GM21423 (cell line): ENCODE results near the gene ADAMTS17.

ENCODE experiments used
- ATAC-seq: cut with Tn5 transposase; IDR thresholded peaks from one replicate; pipeline ENCODE4 v1.9.1; 2021; ENCODE audit warnings: mild to moderate bottlenecking, moderate library complexity; ENCODE audit not compliant: unreplicated experiment

Gene ADAMTS17

GRCh38 chr15:100057281-100057680 lies 284.5 kb downstream of the ADAMTS17 start:
- ATAC-seq, result no peak

GRCh38 chr15:100056411-100057072 lies 285.2 kb downstream of the ADAMTS17 start:
- ATAC-seq, result no peak

DNA sequence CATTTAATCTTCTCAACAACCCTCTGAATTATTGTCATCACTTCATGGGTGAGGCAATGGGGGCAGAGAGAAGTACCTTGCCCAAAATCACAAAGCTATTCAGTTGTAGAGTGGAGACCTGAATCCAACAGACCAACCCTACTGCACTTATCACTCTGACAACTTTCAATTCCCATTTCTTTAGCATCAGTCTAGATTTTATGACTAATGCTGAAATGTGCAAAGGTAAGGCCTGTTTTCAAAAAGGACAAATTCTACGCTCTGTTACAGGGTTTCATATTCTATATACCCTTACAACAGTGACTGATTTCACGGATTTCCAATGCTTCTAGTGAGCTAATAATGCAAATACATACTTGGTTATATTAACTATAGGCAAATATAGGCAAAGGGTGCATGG lies 286.0 kb downstream of the ADAMTS17 start:
- ATAC-seq, result no peak

DNA sequence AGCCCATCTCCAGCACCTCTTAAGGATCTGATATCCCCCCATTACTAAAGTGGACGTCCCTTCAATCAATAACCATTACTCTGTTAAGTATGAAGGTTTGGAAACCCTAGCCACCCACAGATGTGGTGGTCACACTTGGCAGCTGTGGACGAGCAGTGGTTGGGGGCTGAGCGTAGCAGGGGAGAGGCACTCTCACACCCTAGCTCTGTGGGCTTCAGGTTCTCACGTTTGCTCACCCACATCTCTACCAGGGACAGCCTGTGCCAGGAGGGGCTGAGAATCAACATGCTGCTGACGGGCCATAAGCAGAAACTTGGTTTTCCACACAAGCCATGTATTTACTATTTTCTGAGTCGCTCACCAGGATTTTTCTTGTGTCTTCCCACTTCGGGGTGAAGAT lies 287.2 kb downstream of the ADAMTS17 start:
- no peak for ATAC-seq

DNA sequence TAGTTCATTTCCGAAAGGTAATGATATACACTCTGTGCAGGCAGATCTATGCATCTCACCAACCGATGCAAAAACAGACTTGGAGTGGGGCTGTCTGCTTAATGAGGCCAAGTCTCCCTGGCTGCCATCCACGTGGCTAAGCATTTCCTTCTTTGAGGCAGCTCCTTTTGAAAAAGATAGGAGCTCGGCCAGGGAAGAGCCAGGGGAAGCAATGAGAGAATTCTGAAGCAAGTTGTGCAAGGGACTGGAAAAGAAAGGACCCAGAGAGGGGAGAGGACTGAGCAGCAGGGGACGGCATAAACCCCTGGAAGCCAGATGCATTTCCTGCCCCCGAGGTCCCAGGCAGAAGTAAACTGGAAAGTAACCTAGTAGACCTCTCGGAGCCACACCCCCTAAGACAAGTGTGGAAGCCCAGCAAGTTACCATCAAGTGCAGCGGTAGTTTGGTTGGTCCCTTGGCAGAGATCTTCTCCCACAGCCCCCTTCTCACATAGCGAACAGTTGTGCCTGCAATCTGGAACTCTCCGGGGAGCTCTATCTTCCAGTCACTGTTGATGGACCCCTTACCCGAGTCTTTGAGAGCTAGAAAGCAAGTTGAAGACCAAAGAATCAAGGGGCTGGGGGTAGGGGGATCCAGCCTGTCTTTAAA lies 288.2 kb downstream of the ADAMTS17 start:
- ATAC-seq, result no peak

GRCh38 chr15:100052716-100053473 lies 288.9 kb downstream of the ADAMTS17 start:
- no peak for ATAC-seq

DNA sequence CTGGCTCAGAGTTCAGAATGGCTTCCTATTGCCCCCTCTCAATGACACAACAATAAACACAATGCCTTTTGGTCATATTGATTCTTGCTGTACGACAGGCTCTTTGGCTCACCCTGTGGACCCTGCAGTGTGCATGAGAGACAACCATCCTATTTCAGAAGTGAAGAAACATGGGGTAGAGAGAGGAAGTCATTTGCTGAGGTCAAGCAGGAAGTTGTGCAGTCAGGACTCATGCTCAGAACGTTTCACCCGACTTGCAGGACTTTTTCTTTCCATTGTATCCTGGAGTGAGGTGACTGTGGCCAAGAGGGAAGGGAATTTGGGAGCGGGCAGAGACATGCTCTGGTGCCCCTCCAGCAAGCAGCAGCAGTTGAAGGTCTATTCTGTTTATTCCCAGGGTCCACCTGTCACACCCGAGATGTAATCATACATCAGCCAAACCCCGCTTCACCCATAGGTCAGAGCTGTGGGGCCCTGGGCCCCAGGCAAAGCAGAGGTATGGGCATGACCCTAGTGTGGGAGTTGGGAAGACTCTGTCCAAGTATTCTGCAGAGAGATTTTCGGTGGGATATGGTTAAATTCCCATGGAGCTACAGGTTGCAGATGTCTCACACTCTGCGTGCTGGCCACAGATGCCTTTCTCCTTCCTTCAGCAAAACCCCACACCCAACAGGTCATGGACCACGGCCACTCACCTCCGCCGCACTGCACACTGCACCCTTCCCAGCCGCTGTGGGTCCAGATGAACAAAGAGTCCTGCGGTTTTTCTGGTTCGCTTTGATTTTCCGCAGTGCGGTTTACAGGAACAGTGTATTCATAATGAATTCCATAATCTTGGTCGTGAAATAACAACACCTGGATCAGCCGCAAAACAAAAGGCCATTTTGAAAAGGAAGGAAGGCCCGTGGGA lies 290.6 kb downstream of the ADAMTS17 start:
- ATAC-seq, result no peak

GRCh38 chr15:100049936-100050876 lies 291.6 kb downstream of the ADAMTS17 start:
- no peak for ATAC-seq

- no peak for ATAC-seq
These were observed 292.3 kb downstream of the ADAMTS17 start for GRCh38 chr15:100049483-100049882.

DNA sequence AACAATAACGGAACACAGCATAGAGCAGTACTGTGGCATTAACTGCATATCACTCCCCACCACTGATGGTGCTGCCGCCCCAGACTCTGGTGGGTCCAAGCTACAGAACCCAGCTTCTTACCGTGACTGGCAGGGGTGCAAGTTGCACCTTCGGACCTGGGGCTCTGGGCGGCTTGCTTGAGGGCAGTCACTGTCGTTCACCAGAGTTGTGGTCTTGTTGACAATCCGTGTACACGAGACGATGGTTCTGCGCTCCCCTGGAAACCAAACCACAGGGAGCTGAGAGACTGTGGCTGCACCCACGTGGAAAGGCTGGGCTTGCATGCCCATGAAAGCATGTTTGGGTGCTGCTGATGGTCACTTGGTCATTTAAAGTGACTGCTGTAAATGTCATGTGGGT lies 293.0 kb downstream of the ADAMTS17 start:
- no peak for ATAC-seq

DNA sequence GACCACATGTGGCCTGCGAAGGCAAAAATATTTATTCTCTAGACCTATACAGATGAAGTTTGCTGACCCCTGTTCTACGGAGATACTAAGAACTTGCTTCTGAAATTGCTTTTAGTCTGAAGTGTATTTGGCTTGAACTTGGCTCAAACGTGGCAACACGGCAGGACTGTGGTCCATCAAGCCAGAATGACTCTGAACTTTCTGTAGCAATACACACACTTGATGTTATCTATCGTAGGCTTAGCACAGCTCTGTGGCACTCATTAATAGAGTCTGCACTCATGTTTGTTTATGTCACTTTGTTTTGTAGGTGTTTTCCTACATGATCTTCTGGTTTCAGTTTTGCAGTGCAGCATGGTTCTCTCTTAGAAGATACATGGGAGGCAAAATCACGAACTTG lies 298.1 kb downstream of the ADAMTS17 start:
- ATAC-seq, result no peak

DNA sequence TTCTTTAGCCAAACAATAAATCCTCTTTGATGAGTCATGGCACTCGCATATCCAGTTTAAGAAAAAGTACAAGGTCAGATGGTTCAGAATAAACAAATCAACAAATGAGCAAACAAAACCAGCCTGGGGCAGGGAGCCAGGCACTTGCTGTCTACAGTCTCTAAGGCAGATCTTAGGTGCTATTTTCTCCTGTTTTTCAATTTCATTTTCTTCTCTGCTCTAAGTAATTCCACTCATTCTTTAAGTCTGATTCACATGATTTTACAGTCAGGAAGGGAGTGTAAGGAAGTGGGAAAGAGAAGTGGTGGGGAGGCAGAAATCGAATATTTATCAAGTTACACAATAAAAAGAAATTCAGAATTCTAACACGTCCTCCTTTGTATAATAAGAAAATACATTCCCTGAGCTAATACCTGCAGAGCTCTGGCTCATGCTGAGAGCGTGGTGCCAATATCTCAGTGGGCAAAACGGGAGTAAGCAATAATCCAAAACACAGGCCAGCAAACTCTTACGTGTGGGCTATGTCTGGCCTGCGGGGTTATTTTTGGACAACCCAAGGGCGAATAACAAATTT lies 298.6 kb downstream of the ADAMTS17 start:
- no peak for ATAC-seq

- no peak for ATAC-seq
These were observed 299.2 kb downstream of the ADAMTS17 start for GRCh38 chr15:100042558-100042957.

DNA sequence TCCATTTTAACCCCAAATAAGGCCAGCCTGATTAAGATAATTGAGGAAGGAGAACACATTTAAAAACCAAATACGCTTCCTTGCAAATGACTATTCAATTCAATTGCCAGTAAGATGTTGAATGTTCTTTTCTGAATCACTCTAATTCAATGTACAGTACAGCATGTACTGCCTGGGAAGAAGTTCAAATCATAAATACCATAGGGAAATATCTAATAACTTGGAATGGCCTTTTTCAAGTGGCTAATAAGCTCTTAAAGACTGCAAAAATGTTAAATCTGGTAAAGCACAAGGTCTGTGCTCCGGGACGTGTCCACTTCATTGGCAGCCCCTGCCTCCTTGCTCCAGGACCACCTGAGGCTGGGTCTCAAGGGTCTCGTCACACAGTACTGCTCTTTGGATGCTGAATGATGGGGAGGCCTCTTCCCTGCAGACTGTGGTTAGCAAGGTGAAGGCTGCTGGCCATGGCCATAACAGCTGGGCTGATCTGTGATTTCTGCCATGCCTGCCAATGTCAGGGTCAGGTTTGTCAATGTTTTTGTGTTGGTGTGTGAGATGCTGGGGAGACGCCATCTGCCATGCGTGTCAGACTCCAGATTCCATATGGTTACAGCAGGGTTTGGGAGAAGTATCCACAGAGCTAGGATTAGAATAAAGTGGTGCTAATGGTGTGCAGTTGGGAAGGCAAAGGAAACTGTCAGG lies 300.5 kb downstream of the ADAMTS17 start:
- ATAC-seq, result no peak

GRCh38 chr15:100039994-100040393 lies 301.8 kb downstream of the ADAMTS17 start:
- no peak for ATAC-seq

- no peak for ATAC-seq
These were observed 303.0 kb downstream of the ADAMTS17 start for GRCh38 chr15:100038736-100039135.

- ATAC-seq, result no peak
These were observed 303.9 kb downstream of the ADAMTS17 start for GRCh38 chr15:100037901-100038300.

- no peak for ATAC-seq
These were observed 305.8 kb downstream of the ADAMTS17 start for GRCh38 chr15:100036015-100036414.

DNA sequence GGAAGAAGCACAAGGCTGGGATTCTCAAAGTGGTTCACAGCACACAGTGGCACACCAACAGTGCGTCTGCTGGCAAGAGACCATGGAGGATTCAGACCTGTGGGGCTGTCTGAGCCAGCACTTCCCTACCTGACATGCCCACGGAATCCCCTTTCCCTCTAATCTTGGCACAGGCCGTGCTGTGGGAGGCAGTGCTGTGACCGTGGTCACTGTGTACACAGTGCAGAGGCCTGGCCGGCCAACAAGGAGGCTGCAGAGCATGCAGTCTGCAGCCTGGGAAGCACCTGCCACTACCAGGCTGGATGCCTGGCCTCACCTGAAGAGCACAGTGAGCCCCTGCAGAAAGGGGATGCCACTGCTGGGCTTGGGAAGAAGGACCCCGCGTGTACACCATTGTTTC lies 307.6 kb downstream of the ADAMTS17 start:
- ATAC-seq, result no peak
